Breast epithelium (tissue), 3 donors: ENCODE data around the gene PDGFC.

Experiments
- POLR2A ChIP-seq: fragments of 450-650 bp; IDR thresholded peaks from one replicate; pipeline ENCODE4 v1.6.1; 2016; ENCODE audit warnings: antibody characterized with exemption, mild to moderate bottlenecking, moderate library complexity
- POLR2AphosphoS5 ChIP-seq, 3 donors: sonication (generic); formaldehyde crosslinking; IDR thresholded peaks; one replicate each; pipeline ENCODE4 v1.6.1; 2017; ENCODE audit warnings: antibody characterized with exemption in 3 of 3
- TF ChIP-seq, protein P1 (sequence below), 3 donors: fragments of 450-650 bp; IDR thresholded peaks; one replicate each; pipeline ENCODE4 v1.5.1; 2016 to 2017; ENCODE audit warnings: antibody characterized with exemption in 3 of 3, mild to moderate bottlenecking in 3 of 3, moderate library complexity in 3 of 3

DNA sequence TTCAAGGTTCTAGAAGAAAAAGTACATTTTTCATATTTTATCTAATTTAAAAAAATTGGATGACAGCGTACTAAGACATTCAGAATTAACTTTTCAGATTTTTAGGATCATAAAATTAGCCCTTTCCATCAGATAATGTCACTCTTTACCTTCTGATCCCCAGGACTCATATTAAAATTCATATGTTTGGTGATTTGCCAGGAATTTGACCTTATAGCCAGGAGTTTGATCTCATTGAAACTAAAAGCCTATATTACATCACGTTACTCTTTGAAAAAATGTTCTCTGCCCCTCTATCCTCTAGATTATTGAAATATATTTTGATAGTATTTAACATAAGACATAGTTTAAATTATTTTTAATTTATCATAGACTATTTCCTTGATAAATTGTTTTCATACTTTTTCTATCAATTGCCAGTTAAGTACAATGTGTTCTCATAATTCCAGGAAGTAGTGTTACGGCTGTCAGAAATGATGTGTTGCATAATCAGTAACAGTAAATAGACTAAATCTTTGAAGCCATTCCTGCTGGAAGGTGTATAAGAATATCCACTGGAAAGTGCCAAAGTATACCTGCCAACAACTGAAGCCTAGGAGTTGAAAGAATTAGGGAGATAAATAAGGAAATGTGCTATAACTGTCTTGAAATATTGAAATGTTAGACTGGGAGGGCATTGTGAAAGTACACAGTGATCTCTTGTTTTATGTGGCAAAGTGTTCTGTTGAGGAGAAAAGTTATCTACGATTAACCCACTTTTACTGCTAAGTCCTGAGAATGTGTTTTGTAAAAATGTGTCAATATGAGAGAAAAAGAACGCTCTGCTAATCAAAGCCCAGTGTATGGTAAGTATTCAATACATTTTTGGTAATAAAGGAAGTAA, 32.9 kb upstream of the PDGFC start:
- TF ChIP-seq, protein P1, sequence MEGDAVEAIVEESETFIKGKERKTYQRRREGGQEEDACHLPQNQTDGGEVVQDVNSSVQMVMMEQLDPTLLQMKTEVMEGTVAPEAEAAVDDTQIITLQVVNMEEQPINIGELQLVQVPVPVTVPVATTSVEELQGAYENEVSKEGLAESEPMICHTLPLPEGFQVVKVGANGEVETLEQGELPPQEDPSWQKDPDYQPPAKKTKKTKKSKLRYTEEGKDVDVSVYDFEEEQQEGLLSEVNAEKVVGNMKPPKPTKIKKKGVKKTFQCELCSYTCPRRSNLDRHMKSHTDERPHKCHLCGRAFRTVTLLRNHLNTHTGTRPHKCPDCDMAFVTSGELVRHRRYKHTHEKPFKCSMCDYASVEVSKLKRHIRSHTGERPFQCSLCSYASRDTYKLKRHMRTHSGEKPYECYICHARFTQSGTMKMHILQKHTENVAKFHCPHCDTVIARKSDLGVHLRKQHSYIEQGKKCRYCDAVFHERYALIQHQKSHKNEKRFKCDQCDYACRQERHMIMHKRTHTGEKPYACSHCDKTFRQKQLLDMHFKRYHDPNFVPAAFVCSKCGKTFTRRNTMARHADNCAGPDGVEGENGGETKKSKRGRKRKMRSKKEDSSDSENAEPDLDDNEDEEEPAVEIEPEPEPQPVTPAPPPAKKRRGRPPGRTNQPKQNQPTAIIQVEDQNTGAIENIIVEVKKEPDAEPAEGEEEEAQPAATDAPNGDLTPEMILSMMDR (IDR thresholded peaks at IDR 0.05) = no peak
- TF ChIP-seq POLR2A (no peak), POLR2AphosphoS5 (IDR thresholded peaks at IDR 0.05) (peak in 1 of 3 donors; percentile 68)
